RWPE2 (cell line): ENCODE results near the gene GRB10.

Experiments used
- ATAC-seq: fragments of 200-7000 bp; cut with Tn5 transposase; 3 replicates; pipeline ENCODE4 v1.9.1; 2021; ENCODE audit warnings: low read depth
- DNase-seq: peaks from one replicate; pipeline ENCODE4 v3.0.0-alpha.2; 2020; ENCODE audit warnings: low spot score
- H3K27ac ChIP-seq: fragments of 450-650 bp; 2 replicates; pipeline ENCODE4 v1.5.1; 2017; ENCODE audit warnings: mild to moderate bottlenecking; ENCODE audit not compliant: poor library complexity, severe bottlenecking
- H3K27me3 ChIP-seq: fragments of 250-450 bp; sonication (Bioruptor Pico); 2 replicates; pipeline ENCODE4 v1.5.1; 2021; ENCODE audit warnings: mild to moderate bottlenecking, moderate library complexity; ENCODE audit not compliant: insufficient read depth, poor library complexity, severe bottlenecking
- H3K36me3 ChIP-seq: fragments of 250-450 bp; sonication (Bioruptor Pico); 2 replicates; pipeline ENCODE4 v1.5.1; 2020; ENCODE audit warnings: low read depth, mild to moderate bottlenecking, moderate library complexity
- H3K4me1 ChIP-seq: fragments of 250-450 bp; sonication (Bioruptor Pico); 2 replicates; pipeline ENCODE4 v1.5.1; 2021; ENCODE audit warnings: mild to moderate bottlenecking, moderate library complexity; ENCODE audit not compliant: insufficient read depth, poor library complexity, severe bottlenecking
- H3K4me3 ChIP-seq: fragments of 250-450 bp; sonication (Bioruptor Pico); 2 replicates; pipeline ENCODE4 v1.5.1; 2021; ENCODE audit warnings: mild to moderate bottlenecking, moderate library complexity; ENCODE audit not compliant: severe bottlenecking
- H3K9me3 ChIP-seq: fragments of 250-450 bp; sonication (Bioruptor Pico); 2 replicates; pipeline ENCODE4 v1.5.1; 2021; ENCODE audit warnings: mild to moderate bottlenecking, moderate library complexity; ENCODE audit not compliant: severe bottlenecking
- TF ChIP-seq, protein P1 (sequence below): fragments of 450-650 bp; IDR thresholded peaks from one replicate; pipeline ENCODE4 v1.5.1; 2017; ENCODE audit warnings: mild to moderate bottlenecking, moderate library complexity; ENCODE audit not compliant: poor library complexity, severe bottlenecking

Gene GRB10

DNA sequence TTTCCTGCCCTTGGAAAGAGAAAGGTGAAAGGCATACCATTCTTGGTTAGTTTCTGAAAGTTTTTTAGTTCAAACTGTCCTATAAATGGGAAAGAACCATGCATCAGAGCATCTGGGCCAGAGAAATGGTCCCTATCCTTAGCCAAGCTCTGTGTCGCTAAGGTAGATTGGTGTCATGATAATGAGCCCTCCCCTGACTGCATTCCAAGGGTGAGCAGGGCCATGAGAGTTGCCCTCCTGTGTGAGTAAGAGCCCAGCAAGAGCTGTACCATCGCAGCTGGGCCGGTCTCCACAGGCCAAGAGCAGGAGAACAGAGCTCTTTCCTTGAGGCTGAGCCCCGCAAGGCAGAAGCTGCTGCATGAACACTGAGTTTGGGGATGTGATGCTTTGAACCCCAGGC lies 30.3 kb downstream of the GRB10 start:
- Histone ChIP-seq H3K36me3 (no peaks in the 10 kb centered on the region), H3K4me1 (no peaks in the 10 kb centered on the region), H3K4me3 (no peak overlapping the region), H3K27ac (no peak overlapping the region), H3K9me3 (no peaks in the 10 kb centered on the region), H3K27me3 (no peaks in the 10 kb centered on the region)
- TF ChIP-seq, protein P1, sequence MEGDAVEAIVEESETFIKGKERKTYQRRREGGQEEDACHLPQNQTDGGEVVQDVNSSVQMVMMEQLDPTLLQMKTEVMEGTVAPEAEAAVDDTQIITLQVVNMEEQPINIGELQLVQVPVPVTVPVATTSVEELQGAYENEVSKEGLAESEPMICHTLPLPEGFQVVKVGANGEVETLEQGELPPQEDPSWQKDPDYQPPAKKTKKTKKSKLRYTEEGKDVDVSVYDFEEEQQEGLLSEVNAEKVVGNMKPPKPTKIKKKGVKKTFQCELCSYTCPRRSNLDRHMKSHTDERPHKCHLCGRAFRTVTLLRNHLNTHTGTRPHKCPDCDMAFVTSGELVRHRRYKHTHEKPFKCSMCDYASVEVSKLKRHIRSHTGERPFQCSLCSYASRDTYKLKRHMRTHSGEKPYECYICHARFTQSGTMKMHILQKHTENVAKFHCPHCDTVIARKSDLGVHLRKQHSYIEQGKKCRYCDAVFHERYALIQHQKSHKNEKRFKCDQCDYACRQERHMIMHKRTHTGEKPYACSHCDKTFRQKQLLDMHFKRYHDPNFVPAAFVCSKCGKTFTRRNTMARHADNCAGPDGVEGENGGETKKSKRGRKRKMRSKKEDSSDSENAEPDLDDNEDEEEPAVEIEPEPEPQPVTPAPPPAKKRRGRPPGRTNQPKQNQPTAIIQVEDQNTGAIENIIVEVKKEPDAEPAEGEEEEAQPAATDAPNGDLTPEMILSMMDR: no peak
- ATAC-seq (no peak; the same call in 2 of the 3 replicates), DNase-seq (no peak)

DNA sequence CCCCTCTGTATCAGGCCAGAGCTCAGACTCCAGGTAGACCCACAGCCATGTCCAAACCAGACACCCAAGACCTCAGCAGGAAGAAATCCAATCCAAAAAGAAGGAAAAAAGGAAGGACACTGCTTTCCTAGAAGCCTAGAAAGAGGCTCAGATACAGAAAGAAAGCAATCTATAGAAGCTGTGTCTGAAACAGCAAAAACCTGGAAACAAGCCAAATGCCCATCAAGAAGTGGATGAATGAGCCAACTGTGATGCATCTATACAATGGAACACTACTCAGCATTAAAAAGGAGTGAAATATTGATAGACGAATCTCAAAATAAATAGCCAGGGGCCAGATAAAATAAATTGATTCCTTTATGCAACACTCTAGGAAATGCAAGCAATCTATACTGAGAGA lies 31.6 kb downstream of the GRB10 start:
- Histone ChIP-seq H3K36me3 (no peaks in the 10 kb centered on the region), H3K9me3 (no peaks in the 10 kb centered on the region), H3K27ac (no peak overlapping the region), H3K27me3 (no peaks in the 10 kb centered on the region), H3K4me3 (no peak overlapping the region), H3K4me1 (no peaks in the 10 kb centered on the region)
- DNase-seq (no peak), ATAC-seq (no peak)
- TF ChIP-seq, protein P1: no peak

DNA sequence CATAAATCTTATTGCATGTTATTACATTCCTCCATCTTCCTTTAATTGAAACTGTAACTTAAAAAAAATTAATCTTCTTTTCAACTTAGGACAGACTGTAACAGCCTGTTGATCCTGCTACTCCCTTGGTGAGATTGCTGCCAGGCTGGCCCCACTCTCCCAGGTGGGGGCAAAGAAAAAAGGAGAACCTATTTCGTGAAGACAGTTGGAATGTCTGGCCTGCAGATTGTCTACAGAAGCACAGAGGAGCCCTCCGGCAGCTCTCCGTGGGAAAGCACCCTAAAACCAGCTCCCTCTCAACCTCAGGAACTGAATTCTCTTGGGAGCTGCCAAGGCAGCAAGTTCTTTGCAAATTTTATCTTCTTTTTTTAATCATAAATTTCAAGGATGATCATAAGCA lies 32.8 kb downstream of the GRB10 start:
- Histone ChIP-seq H3K27me3 (no peaks in the 10 kb centered on the region), H3K4me1 (no peaks in the 10 kb centered on the region), H3K4me3 (no peak overlapping the region), H3K36me3 (no peaks in the 10 kb centered on the region), H3K27ac (no peak overlapping the region), H3K9me3 (no peaks in the 10 kb centered on the region)
- ATAC-seq (no peak), DNase-seq (no peak)
- TF ChIP-seq, protein P1: no peak

DNA sequence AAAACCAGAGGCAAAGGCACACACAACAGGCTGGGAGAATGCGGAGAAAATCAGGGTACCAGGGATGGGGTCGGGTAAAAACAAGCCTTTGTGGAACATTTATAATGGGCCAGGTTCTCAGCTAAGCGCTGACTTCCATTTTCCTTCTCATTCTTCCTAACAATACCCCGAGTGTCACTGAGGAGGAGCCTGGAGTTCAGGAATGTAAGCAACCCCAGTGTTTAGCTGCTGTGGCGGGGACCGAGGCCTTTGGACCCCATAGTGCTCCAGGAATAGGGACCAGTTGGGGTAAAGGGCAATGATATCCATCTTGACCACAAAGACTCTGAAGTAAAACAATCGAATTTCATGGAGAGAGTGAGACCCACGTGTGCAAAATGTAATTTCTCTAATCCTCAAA lies 34.2 kb downstream of the GRB10 start:
- TF ChIP-seq, protein P1: no peak
- DNase-seq: no peak
- H3K36me3 ChIP-seq: no peaks in the 10 kb centered on the region
- no peaks in the 10 kb centered on the region for H3K27me3 ChIP-seq
- H3K4me3 ChIP-seq: no peak overlapping the region
- no peak overlapping the region for H3K27ac ChIP-seq
- H3K4me1 ChIP-seq: no peaks in the 10 kb centered on the region
- ATAC-seq: no peak
- H3K9me3 ChIP-seq: no peaks in the 10 kb centered on the region

DNA sequence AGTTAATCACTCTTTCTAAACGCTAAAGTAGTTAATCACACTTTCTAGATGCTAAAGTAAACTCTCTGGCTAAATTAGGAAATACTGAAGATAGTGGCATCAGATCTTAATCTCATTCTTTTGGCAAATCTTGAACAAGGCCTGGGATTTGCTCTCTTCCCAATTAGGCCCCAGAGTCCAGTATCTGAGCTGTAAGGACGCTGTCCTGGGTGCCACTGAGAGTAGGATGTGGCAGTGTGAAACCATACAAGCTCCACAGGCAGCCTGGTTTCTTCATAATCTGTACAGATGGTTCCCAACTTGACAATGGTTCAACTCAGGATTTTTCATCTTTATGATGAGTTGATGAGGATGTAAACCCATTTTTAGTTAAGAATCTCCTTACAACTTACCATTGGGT lies 36.9 kb downstream of the GRB10 start:
- Histone ChIP-seq H3K4me1 (no peaks in the 10 kb centered on the region), H3K27ac (no peak overlapping the region), H3K4me3 (no peak overlapping the region), H3K27me3 (no peaks in the 10 kb centered on the region), H3K9me3 (no peaks in the 10 kb centered on the region), H3K36me3 (no peaks in the 10 kb centered on the region)
- ATAC-seq: no peak
- no peak for DNase-seq
- TF ChIP-seq, protein P1: no peak
